Urinary bladder (tissue), 4 donors: ENCODE data around the gene SLC5A2. TPM values are rescaled to one million over a fixed set of nuclear protein-coding genes. Genes with fewer than 3 reads are reported as not detected.
A peak's percentile ranks its signal among the peaks of the same experiment; 100 is the strongest.
"Not testable (repeated sequence)": the region's sequence is repeated elsewhere in the genome, so short reads cannot be mapped to it uniquely, and the experiment has no call there.

Experiments used
- DNase-seq: peaks from one replicate; pipeline ENCODE4 v3.0.0-alpha.2; 2015; ENCODE audit errors: extremely low spot score
- H3K27ac ChIP-seq: one replicate; pipeline ENCODE4 v1.5.1; 2013; ENCODE audit warnings: low read depth, mild to moderate bottlenecking, moderate library complexity
- H3K36me3 ChIP-seq: one replicate; pipeline ENCODE4 v1.6.1; 2013; ENCODE audit warnings: mild to moderate bottlenecking, moderate library complexity; ENCODE audit not compliant: insufficient read depth
- H3K4me1 ChIP-seq: one replicate; pipeline ENCODE4 v1.6.1; 2013; ENCODE audit warnings: mild to moderate bottlenecking, moderate library complexity; ENCODE audit not compliant: insufficient read depth
- H3K4me3 ChIP-seq: one replicate; pipeline ENCODE4 v1.5.1; 2013; ENCODE audit warnings: low read depth, low read length
- WGBS: extraction: QIAGEN DNeasy Blood & Tissue Kit; methylation state at CpG from one replicate; pipeline ENCODE4 v1.1.7; 2013; 5-methylcytosine and 5-hydroxymethylcytosine counted together
- polyA plus RNA-seq: library from polyadenylated mRNA; stranded (reverse); fragments of 200-250 nt; gene quantifications from one replicate; pipeline ENCODE4 v1.2.3, GENCODE V29; 2013
- total RNA-seq: library from RNA; depleted of rRNA; stranded (reverse); fragments of >200 nt; gene quantifications from one replicate; pipeline ENCODE4 v1.2.3, GENCODE V29; 2014
- donor health status: healthy with polysubstance abuse.
- donor health status: healthy.

The SLC5A2 gene
- total and polyA plus RNA-seq, 2 donors: 0.42 to 2.8 TPM

DNA sequence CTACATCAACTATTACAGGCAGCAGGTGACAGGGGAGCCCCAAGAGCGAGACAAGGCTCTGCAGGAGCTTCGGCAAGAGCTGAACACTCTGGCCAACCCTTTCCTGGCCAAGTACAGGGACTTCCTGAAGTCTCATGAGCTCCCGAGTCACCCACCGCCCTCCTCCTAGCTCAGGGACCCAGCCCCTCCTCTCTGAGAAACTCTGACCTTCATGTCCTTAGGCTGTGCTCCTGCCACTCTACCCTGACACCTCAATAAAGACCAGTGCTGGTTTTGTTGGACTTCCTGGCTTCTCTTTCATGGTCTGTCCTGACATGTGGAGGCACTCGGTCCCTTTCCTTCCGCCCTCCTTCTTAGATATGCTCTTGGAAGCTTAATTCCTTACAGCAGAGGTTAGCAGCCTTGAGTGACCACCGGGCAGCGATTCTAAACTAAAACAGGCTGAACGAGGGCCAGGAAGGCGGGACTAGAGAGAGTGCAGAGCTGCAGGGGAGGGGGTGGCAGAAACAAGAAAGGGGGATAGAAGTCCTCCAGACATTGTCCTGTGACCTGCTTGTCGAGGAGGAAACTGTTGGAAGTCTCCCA lies 45.7 kb downstream of the SLC5A2 start:
- 29% methylated on average over 11 of the region's 11 CpGs for WGBS
- H3K36me3 ChIP-seq: no peaks in the 10 kb centered on the region
- H3K4me3 ChIP-seq: no peak overlapping the region
- no peak for DNase-seq
- H3K4me1 ChIP-seq: no peaks in the 10 kb centered on the region
- no peak overlapping the region for H3K27ac ChIP-seq

DNA sequence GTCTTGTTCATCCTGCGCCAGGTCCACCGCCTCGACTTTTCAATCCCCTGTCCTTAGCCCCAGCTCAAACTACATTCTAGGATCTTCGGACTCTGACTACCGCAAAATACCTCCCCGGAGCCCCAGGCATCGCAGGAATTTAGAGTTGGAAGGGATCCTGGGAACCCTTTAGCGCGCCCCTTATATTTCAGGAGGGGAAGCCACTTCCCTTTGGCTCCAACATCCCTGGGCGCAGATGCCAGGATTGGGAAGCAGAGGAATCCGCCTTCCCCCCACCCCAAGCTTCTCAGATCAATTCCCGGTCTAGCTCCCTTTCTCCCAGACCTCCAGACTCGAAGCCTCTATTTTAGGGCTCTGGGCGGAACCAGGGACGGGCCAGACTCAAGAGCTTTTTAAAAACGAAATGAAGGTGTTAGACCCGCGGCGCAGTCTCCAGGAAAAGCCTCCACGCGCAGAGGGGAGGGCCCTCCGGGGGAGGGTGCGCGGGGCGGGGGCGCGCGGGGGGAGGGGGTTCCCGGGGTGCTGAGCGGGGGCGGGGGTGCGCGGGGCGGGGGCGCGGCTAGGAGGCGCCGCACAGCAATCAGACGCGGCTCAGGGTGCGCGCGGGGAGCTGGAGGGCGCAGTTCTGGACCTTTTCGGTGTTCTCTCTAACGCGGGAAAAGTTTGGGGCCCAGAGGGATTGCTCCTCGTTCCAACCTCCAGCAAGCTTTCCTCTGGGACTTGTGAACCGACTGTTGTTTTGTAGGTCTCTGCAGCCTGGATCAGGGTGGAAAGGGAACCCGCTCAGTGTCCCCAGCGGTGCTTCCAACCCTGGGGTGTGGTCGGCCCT lies 46.4 kb downstream of the SLC5A2 start:
- Histone ChIP-seq H3K27ac (no peak overlapping the region), H3K4me3 (peak overlapping the region; percentile 21), H3K4me1 (no peaks in the 10 kb centered on the region), H3K36me3 (no peaks in the 10 kb centered on the region)
- peak; percentile 29 for DNase-seq
- WGBS: 2% methylated on average over 51 of the region's 52 CpGs

DNA sequence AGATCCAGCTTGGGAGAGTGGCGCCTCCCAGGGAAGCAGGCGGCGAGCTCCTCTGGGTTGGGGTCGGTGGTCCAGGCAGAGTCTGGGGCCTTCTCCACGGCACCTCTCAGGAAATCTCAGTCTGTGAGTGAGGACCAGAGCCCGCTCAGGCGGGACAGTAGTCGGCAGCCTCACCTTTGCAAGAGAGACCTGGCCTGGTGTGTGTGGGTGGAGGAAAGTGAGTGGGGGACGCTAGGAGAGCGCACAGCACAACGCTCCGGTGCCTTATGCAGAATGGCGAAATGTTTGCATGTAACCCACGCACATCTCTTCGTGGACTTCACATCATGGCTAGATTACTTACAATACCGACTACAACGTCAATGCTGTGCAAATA lies 47.0 kb downstream of the SLC5A2 start:
- Histone ChIP-seq H3K4me3 (no peak overlapping the region), H3K27ac (no peak overlapping the region), H3K36me3 (no peaks in the 10 kb centered on the region), H3K4me1 (no peaks in the 10 kb centered on the region)
- no peak for DNase-seq
- WGBS: 27% methylated on average over 17 of the region's 17 CpGs

DNA sequence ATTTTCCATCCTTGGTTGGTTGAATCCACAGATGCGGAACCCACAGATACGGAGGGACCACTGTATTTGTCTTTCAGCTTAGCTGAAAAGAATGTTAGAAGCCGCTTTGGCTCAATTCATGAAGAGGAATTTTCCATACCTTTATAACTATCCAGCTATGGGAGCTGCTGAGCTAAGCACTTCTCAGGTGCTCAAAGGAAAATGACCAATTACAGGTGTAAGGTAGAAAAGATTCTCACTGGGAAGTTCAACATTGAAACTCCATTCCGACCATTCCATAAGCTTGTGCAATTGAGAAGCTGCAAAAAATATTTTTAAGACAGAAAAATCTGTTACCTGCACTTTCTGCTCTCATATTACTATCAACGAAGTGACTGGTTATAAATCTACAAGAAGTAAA lies 47.5 kb downstream of the SLC5A2 start:
- WGBS: 71% methylated on average over 5 of the region's 5 CpGs
- Histone ChIP-seq H3K27ac (no peak overlapping the region), H3K4me3 (no peak overlapping the region), H3K36me3 (no peaks in the 10 kb centered on the region), H3K4me1 (no peaks in the 10 kb centered on the region)
- no peak for DNase-seq

DNA sequence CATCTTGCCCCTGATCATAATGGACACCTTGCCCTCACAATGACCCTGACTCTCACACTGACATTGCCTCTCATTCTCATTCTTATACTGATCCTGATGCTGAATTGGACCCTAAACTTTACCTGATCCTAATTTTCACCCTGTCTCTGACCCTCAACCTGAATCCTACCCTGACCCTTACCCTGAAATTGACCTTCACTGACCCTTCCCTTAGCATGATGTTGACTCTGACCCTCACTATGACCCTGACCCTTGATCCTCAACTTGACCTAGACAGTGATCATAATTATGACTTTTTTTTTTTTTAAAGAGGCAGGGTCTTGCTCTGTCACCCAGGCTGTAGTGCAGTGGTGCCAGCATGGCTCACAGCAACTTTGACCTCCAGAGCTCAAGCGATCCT lies 48.2 kb downstream of the SLC5A2 start:
- DNase-seq: no peak
- H3K4me1 ChIP-seq: no peaks in the 10 kb centered on the region
- H3K4me3 ChIP-seq: no peak overlapping the region
- no peaks in the 10 kb centered on the region for H3K36me3 ChIP-seq
- H3K27ac ChIP-seq: no peak overlapping the region
- whole genome bisulfite sequencing: 87% methylated on average over 1 of the region's 1 CpG

DNA sequence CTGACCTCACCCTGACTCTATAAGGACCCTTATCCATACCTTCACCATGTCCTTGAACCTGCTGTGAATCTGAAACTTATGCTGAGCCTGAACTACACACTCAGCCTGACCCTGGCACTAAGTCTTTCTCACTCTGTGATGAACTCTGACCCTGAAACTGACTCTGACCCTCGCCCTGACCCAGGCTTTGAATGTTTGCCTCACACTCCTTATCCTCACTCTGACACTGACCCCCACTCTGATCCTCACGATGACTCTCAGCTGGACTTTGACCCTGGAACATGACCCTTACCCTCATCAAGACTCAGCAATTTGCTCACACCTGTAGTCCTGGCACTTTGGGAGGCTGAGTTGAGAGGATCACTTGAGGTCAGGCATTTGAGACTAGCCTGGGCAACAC lies 49.2 kb downstream of the SLC5A2 start:
- Histone ChIP-seq H3K4me3 (no peak overlapping the region), H3K36me3 (no peaks in the 10 kb centered on the region), H3K4me1 (no peaks in the 10 kb centered on the region), H3K27ac (no peak overlapping the region)
- no peak for DNase-seq
- WGBS: 67% methylated on average over 2 of the region's 2 CpGs

DNA sequence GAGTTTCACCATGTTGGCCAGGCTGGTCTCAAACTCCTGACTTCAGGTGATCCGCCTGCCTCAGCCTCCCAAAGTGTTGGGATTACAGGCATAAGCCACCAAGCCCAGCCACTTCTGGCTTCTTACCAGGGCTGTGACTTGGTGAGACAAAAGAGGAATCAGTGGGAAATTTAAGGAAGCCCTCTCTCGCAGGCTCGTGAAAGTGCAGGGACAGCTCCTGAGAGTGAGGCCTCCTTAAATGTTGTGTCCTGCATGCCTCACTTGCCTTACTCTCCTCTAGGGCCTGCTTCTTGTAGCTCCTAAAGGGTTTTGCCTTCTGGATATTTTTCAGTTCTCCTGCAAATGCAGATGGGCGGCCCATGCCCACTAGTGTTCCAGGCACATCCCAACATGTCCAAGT lies 50.0 kb downstream of the SLC5A2 start:
- WGBS: 86% methylated on average over 4 of the region's 4 CpGs
- H3K4me3 ChIP-seq: no peak overlapping the region
- H3K4me1 ChIP-seq: no peaks in the 10 kb centered on the region
- DNase-seq: no peak
- no peak overlapping the region for H3K27ac ChIP-seq
- H3K36me3 ChIP-seq: no peaks in the 10 kb centered on the region

DNA sequence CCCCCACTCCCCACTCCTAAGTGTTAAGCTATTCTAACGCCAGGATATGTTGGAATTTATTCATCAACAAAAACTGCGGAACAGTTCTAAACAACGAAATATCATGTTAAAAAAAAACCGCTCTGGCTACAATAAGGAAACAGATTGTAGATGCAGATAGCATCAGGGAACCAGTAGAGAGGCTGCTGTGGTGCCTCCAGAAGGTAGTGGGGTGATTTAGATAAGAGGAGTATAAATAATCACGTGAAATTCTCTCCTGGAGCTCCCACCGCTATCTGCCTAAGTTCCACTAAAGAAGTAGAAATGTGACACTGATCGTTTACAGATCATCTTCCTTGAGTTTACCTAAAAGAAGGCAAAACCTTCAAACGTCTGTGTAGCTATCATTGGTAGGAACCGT lies 52.8 kb downstream of the SLC5A2 start:
- Histone ChIP-seq H3K36me3 (no peaks in the 10 kb centered on the region), H3K4me3 (no peak overlapping the region), H3K27ac (no peak overlapping the region), H3K4me1 (no peaks in the 10 kb centered on the region)
- WGBS: 38% methylated on average over 9 of the region's 9 CpGs
- DNase-seq: no peak

- DNase-seq: no peak
- 72% methylated on average over 21 of the region's 21 CpGs for WGBS
- H3K36me3 ChIP-seq: no peaks in the 10 kb centered on the region
- no peak overlapping the region for H3K4me3 ChIP-seq
- H3K27ac ChIP-seq: no peak overlapping the region
- no peaks in the 10 kb centered on the region for H3K4me1 ChIP-seq
These were observed 54.0 kb downstream of the SLC5A2 start for GRCh38 chr16:31536804-31537361.

- H3K36me3 ChIP-seq: no peaks in the 10 kb centered on the region
- DNase-seq: no peak
- 5% methylated on average over 57 of the region's 57 CpGs for WGBS
- no peaks in the 10 kb centered on the region for H3K4me1 ChIP-seq
- no peak overlapping the region for H3K4me3 ChIP-seq
- no peak overlapping the region for H3K27ac ChIP-seq
These were observed 54.7 kb downstream of the SLC5A2 start for GRCh38 chr16:31537362-31538242.

GRCh38 chr16:31538243-31538598 lies 55.3 kb downstream of the SLC5A2 start:
- H3K36me3 ChIP-seq, H3K4me1 ChIP-seq, H3K27ac ChIP-seq, DNase-seq, H3K4me3 ChIP-seq: not testable (repeated sequence)
- 73% methylated on average over 7 of the region's 7 CpGs for WGBS

DNA sequence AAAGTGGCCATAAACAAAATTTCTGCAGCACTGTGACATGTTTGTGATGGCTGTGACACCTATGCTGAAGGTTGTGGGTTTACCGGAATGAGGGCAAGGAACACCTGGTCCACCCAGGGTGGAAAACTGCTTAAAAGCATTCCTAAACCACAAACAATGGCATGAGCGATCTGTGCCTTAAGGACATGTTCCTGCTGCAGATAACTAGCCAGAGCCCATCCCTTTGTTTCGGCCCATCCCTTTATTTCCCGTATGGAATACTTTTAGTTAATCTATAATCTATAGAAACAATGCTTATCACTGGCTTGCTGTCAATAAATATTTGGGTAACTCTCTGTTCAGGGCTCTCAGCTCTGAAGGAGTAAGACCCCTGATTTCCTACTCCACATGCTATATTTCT lies 56.8 kb downstream of the SLC5A2 start:
- WGBS: 86% methylated on average over 4 of the region's 4 CpGs
- DNase-seq, H3K4me3 ChIP-seq, H3K36me3 ChIP-seq, H3K27ac ChIP-seq, H3K4me1 ChIP-seq: not testable (repeated sequence)
